CD14-positive monocyte (primary cell): ENCODE measurements around the gene KCNIP2. TPM values are rescaled to one million over a fixed set of nuclear protein-coding genes. Genes with fewer than 3 reads are reported as not detected.
A peak's percentile ranks its signal among the peaks of the same experiment; 100 is the strongest.

Experiments
- DNase-seq, 3 donors: peaks; one replicate each; pipeline ENCODE4 v3.0.0-alpha.2; 2011 to 2022
- H2AFZ ChIP-seq: 2 replicates; pipeline ENCODE4 v1.6.0; 2012; ENCODE audit warnings: mild to moderate bottlenecking, low read depth, low read length, inconsistent platforms; ENCODE audit not compliant: insufficient read depth, poor library complexity, severe bottlenecking
- H3K27ac ChIP-seq, 2 donors: 1 replicate in 1 of 2; 2 replicates in 1 of 2; pipeline ENCODE4 v1.5.1; 2012 to 2013; ENCODE audit warnings: low read length in 2 of 2, control low read depth in 1 of 2, inconsistent platforms in 1 of 2, low read depth in 1 of 2, mild to moderate bottlenecking in 1 of 2
- H3K27me3 ChIP-seq, 2 donors: one replicate each; pipeline versions ENCODE4 v1.6.0 to v1.6.1; 2011 to 2013; ENCODE audit warnings: low read length in 2 of 2; ENCODE audit not compliant: control insufficient read depth in 2 of 2, insufficient read depth in 2 of 2
- H3K36me3 ChIP-seq, 2 donors: replicated peaks in 1 of 2; 1 replicate in 1 of 2; 2 replicates in 1 of 2; pipeline versions ENCODE4 v1.5.1 to v1.6.1; 2012 to 2013; ENCODE audit warnings: low read length in 2 of 2, control low read depth in 1 of 2, inconsistent platforms in 1 of 2, mild to moderate bottlenecking in 1 of 2; ENCODE audit not compliant: insufficient read depth in 2 of 2, control insufficient read depth in 1 of 2
- H3K4me1 ChIP-seq, 2 donors: 1 replicate in 1 of 2; 2 replicates in 1 of 2; pipeline versions ENCODE4 v1.5.1 to v1.6.1; 2012 to 2013; ENCODE audit warnings: low read length in 2 of 2, control low read depth in 1 of 2, inconsistent platforms in 1 of 2, mild to moderate bottlenecking in 1 of 2, moderate library complexity in 1 of 2; ENCODE audit not compliant: insufficient read depth in 2 of 2, control insufficient read depth in 1 of 2
- H3K4me2 ChIP-seq: replicated peaks from 2 replicates; pipeline ENCODE3; 2012; ENCODE audit warnings: low read length, moderate library complexity, mild to moderate bottlenecking; ENCODE audit not compliant: poor library complexity, severe bottlenecking; ENCODE audit errors: extremely low read depth
- H3K4me3 ChIP-seq, 3 experiments: fragments of 200-600 bp in 1 of 3; sonication (generic) in 1 of 3; replicated peaks in 1 of 3; 1 replicate in 2 of 3; 2 replicates in 1 of 3; pipeline ENCODE4 v1.5.1; 2011 to 2013; ENCODE audit warnings: low read length in 3 of 3, mild to moderate bottlenecking in 3 of 3, control low read depth in 2 of 3, low read depth in 2 of 3, inconsistent platforms in 1 of 3, moderate library complexity in 1 of 3
- H3K79me2 ChIP-seq: 2 replicates; pipeline ENCODE4 v1.6.0; 2012; ENCODE audit warnings: mild to moderate bottlenecking, control low read depth, inconsistent platforms, low read length, moderate library complexity; ENCODE audit not compliant: insufficient read depth
- H3K9ac ChIP-seq: 2 replicates; pipeline ENCODE4 v1.6.0; 2017; ENCODE audit warnings: low read length, mild to moderate bottlenecking; ENCODE audit not compliant: insufficient read depth, poor library complexity, severe bottlenecking
- H3K9me3 ChIP-seq, 2 donors: replicated peaks in 1 of 2; 1 replicate in 1 of 2; 2 replicates in 1 of 2; pipeline versions ENCODE4 v1.5.1 to v1.6.1; 2012 to 2013; ENCODE audit warnings: low read length in 2 of 2, control low read depth in 1 of 2; ENCODE audit not compliant: control insufficient read depth in 1 of 2, insufficient read depth in 1 of 2
- H4K20me1 ChIP-seq: 2 replicates; pipeline ENCODE4 v1.6.0; 2012; ENCODE audit warnings: mild to moderate bottlenecking, low read length, control low read depth, moderate library complexity; ENCODE audit not compliant: insufficient read depth
- H3K27ac Mint-ChIP-seq, 7 donors: one replicate each; pipeline ENCODE4 v1.8.0; 2020; ENCODE audit warnings: mild to moderate bottlenecking in 7 of 7, mixed read lengths in 7 of 7, moderate library complexity in 6 of 7, inconsistent platforms in 2 of 7
- H3K27me3 Mint-ChIP-seq, 3 donors: one replicate each; pipeline ENCODE4 v1.8.0; 2021 to 2022; ENCODE audit warnings: low read depth in 3 of 3, mild to moderate bottlenecking in 3 of 3, mixed read lengths in 3 of 3, moderate library complexity in 3 of 3, inconsistent platforms in 1 of 3
- H3K36me3 Mint-ChIP-seq, 2 donors: one replicate each; pipeline ENCODE4 v1.8.0; 2020; ENCODE audit warnings: mixed read lengths in 2 of 2, inconsistent platforms in 1 of 2, mild to moderate bottlenecking in 1 of 2
- H3K4me1 Mint-ChIP-seq: one replicate; pipeline ENCODE4 v1.8.0; 2020; ENCODE audit warnings: mild to moderate bottlenecking, mixed read lengths
- H3K4me3 Mint-ChIP-seq, 2 donors: one replicate each; pipeline ENCODE4 v1.8.0; 2020; ENCODE audit warnings: mild to moderate bottlenecking in 2 of 2, mixed read lengths in 2 of 2, moderate library complexity in 1 of 2
- H3K9me3 Mint-ChIP-seq, 7 donors: one replicate each; pipeline ENCODE4 v1.8.0; 2020 to 2022; ENCODE audit warnings: mixed read lengths in 7 of 7, mild to moderate bottlenecking in 6 of 7, moderate library complexity in 6 of 7, inconsistent platforms in 2 of 7
- WGBS: methylation state at CpG from one replicate; pipeline ENCODE4 v1.1.5; 2013; ENCODE audit warnings: missing lambda C conversion rate; ENCODE audit not compliant: insufficient coverage; 5-methylcytosine and 5-hydroxymethylcytosine counted together
- intact Hi-C, 2 donors: fragments of 100-400 bp; cut with micrococcal nuclease; formaldehyde crosslinking; loops; one replicate each; pipeline versions ENCODE4 v1.15.0 to v1.15.1; 2023
- polyA plus RNA-seq, 3 donors: library from polyadenylated mRNA; depleted of rRNA in 1 of 3; unstranded in 2 of 3; stranded (reverse) in 1 of 3; fragments of 300-500 nt in 2 of 3; fragments of >200 nt in 1 of 3; fragmentation: Illumina TruSeq in 2 of 3; gene quantifications; 1 replicate in 2 of 3; 2 replicates in 1 of 3; pipeline ENCODE4 v1.2.3, GENCODE V29; 2012 to 2021
- TF ChIP-seq, protein P1 (sequence below): fragments of 200-600 bp; IDR thresholded peaks from one replicate; pipeline ENCODE4 v1.8.0; 2022; ENCODE audit warnings: antibody characterized with exemption, mild to moderate bottlenecking

Gene KCNIP2
- polyA plus RNA-seq, 3 donors = 0.48 to 2.1 TPM; not detected in 1

DNA sequence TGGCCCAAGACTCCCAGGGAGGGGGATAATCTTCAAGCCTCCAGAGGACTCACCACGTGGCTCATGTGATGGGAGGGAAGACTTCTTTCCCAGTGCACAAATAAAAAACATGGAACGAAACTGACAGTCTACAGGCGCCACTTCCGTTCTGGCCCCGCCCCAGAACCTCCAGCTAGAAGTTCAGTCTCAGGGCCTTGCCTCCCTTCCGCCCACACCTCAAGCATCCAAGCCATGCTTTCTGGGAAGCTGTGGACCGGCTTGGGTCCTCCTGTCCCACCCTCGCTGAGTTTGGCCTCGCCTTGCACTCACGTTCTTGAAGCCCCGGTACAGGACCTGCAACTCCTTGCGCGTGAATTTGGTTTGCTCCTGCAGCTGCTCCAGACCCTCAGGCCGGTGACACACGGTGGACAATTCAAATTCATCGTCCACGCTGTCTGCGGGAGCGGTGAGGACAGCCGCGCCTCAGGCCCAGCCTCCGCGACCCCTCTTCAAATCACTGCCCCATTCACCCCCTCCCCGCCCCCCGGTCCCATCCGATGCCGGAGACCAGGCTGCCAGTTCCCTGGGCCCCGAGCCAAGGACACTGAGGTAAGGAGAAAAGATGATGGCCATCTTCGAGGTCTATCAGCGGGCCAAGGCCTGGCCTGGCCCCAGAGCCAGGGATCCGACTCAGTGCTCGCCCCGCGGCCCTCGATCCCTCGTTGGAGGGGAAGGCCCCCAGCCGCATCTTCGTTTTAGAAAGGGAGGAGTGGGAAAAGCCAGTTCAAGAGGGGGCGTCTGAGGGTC lies 14.6 kb downstream of the KCNIP2 start:
- Histone ChIP-seq H4K20me1 (peaks cover 8% of the 10 kb centered on the region), H3K27me3 (no peaks in the 10 kb centered on the region), H3K27ac (no peak overlapping the region), H3K4me2 (peak overlapping the region; percentile 89), H3K9me3 (no peaks in the 10 kb centered on the region), H3K4me3 (peak overlapping the region in 1 of 3 experiments; percentile 50), H3K9ac (no peak overlapping the region), H3K4me1 (peaks cover 35 to 38% of the 10 kb centered on the region in 2 donors), H3K36me3 (peaks cover 0 to 9% of the 10 kb centered on the region in 2 donors), H3K79me2 (no peaks in the 10 kb centered on the region), H2AFZ (no peak overlapping the region)
- Mint-ChIP-seq H3K27me3 (peaks cover 0 to 2% (median 0%) of the 10 kb centered on the region in 3 donors), H3K9me3 (no peaks in the 10 kb centered on the region), H3K27ac (peak overlapping the region in 1 of 7 donors; percentile 3), H3K36me3 (peaks cover 10 to 13% of the 10 kb centered on the region in 2 donors), H3K4me1 (peaks cover 38% of the 10 kb centered on the region), H3K4me3 (peak overlapping the region; percentile 21 to 31)
- TF ChIP-seq, protein P1, sequence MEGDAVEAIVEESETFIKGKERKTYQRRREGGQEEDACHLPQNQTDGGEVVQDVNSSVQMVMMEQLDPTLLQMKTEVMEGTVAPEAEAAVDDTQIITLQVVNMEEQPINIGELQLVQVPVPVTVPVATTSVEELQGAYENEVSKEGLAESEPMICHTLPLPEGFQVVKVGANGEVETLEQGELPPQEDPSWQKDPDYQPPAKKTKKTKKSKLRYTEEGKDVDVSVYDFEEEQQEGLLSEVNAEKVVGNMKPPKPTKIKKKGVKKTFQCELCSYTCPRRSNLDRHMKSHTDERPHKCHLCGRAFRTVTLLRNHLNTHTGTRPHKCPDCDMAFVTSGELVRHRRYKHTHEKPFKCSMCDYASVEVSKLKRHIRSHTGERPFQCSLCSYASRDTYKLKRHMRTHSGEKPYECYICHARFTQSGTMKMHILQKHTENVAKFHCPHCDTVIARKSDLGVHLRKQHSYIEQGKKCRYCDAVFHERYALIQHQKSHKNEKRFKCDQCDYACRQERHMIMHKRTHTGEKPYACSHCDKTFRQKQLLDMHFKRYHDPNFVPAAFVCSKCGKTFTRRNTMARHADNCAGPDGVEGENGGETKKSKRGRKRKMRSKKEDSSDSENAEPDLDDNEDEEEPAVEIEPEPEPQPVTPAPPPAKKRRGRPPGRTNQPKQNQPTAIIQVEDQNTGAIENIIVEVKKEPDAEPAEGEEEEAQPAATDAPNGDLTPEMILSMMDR = no peak
- 77% methylated on average over 28 of the region's 39 CpGs for WGBS
- intact Hi-C loops = no loop called here
- no peak for DNase-seq

DNA sequence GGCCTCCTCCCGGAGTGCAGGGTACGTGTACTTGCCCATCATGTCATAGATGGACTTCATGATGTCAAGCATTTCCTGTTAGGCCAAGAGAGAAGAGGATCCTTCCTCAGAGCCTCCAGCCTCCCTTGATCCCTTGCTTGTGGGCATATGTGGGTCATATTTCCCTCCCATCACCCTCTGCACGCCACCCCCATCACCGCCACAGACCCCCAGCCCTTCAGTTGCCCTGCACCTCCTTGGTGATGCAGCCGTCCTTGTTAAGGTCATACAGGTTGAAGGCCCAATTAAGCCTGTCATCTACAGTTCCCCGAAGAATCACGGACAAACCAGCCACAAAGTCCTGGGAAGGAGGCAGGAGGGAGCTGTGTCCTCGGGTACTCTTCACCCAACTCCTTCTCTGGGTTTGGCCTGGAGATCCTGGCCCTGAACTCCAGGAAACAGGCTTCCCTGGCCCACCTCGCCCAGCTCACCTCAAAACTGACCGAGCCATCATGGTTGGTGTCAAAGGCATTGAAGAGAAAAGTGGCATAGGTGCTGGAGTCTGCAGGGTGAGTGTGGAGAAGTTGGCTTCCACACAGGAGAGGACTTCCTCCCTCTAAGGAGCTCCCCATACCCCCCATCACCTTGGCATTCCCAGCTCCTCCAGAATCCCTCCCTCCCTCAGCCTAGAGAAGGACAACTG lies 15.5 kb downstream of the KCNIP2 start:
- peaks cover 6% of the 10 kb centered on the region for H4K20me1 ChIP-seq
- no peak overlapping the region for H3K4me2 ChIP-seq
- no peaks in the 10 kb centered on the region for H3K27me3 ChIP-seq
- Mint-ChIP-seq H3K36me3 (peaks cover 10 to 12% of the 10 kb centered on the region in 2 donors), H3K27me3 (peaks cover 0 to 2% (median 0%) of the 10 kb centered on the region in 3 donors), H3K27ac (peak overlapping the region in 2 of 7 donors; percentile 8 to 38), H3K4me3 (no peak overlapping the region), H3K4me1 (peaks cover 30% of the 10 kb centered on the region), H3K9me3 (no peaks in the 10 kb centered on the region)
- 100% methylated on average over 1 of the region's 10 CpGs for WGBS
- no peaks in the 10 kb centered on the region for H3K79me2 ChIP-seq
- H3K4me1 ChIP-seq = peaks cover 32 to 33% of the 10 kb centered on the region in 2 donors
- H3K27ac ChIP-seq = no peak overlapping the region
- peak in 1 of 3 donors; percentile 5 for DNase-seq
- H3K9ac ChIP-seq = no peak overlapping the region
- no peak overlapping the region for H2AFZ ChIP-seq
- no peak overlapping the region for H3K4me3 ChIP-seq
- intact Hi-C loops = no loop called here
- H3K9me3 ChIP-seq = no peaks in the 10 kb centered on the region
- peaks cover 0 to 9% of the 10 kb centered on the region in 2 donors for H3K36me3 ChIP-seq
- TF ChIP-seq, protein P1 = no peak
